ENCODE measurements around the gene CRACR2A.
A peak's percentile ranks its signal among the peaks of the same experiment; 100 is the strongest.

Gene CRACR2A

DNA sequence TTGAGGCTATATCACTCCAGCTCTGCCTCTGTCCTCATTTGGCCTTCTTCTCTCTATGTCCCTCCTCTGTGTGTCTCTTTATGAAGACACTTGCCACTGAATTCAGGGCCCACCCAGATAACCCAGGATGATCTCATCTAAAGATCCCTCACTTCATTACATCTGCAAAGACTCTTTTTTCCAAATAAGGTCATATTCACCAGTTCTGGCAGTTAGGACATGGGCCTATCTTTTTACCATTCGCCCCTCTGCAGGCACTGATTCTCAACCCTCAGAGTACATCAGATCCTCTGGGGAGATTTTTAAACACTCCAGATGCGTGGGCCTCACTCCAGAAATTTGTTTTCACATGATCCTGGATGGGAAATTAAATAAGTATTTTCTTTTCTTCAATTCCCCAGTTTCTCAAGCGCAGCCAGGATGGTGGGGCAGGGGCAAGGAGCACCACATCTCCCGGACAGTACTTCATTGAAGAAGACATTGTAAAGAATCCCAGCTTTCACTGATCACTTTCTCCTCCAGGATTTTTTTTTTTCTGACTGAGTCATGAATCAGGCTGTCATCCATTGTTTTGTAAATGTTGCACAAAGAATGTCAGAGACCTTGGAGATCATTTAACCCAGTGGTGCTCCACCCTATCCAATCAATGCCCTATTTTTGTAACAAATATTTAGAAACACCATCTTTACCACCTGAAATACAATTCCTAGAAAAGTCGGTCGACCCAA is 27.4 kb downstream of the CRACR2A start:
- DNase-seq (ENCODE audit: low spot score), result no peak

DNA sequence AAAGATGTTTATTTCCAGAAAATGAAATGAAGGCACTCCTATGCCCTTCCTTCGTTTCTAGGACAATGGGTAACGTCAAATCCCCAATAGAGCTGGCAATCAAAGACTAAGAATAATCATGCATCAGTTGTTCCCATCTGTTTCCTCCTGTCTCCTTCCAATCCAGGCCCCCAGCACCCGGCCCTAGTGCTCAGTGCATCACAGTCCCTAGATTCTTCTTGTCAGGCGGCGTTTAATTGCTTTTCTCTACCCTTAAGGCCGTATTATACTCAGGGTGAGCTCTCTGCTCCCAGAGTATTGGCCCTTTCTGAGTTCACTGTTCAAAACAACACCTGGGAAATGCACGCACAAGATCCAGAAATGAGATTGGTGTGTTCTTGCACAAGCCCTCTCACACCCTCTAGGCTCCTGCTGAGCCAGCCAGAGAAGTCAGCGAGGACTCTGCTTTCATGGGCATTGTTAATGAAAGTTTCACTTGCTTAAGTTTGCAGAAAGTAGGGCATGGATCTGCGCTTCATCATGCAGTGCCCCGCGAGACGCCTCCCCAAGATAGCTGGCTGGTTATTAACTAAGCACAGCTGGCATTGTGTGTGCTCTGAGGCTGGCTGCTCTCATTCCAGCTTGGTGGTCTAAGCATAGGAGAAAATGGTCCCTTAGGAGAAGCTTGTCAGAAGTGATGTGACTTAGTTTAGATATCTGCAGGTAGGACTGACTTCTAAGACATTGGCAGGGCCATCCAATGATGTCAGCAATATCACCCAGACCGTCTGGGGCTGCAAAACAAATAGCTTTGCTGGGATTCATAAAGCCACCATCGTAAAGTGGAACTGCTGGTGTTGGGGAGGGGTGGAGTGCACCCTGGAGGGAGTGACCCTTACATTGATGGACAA is 28.7 kb downstream of the CRACR2A start:
- DNase-seq (ENCODE audit: low spot score), result no peak

DNA sequence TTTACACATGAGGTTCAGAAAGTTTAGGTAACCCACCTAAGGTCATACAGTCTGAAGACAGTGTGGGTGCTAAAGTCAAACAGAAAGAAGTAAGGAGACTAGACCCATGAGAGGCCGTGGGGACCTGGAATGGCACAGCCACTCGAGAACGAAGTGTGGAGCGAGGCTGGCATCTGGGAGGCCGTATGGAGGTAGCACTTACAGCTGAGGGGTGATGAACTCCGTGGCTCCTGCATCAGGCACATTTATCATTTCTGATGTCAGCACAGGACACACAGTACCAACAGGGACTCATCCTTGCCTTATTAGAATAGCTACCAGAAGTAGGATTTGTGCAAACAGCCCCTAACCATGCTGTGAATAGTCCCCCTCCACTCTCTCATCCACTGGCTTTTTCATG is 30.5 kb downstream of the CRACR2A start:
- DNase-seq (ENCODE audit: low spot score), result no peak

- no peak for DNase-seq (ENCODE audit: low spot score)
Observed at GRCh38 chr12:3720772-3721171, 32.1 kb downstream of the CRACR2A start.

- DNase-seq (ENCODE audit: low spot score), result no peak
Observed at GRCh38 chr12:3718100-3718499, 34.8 kb downstream of the CRACR2A start.

DNA sequence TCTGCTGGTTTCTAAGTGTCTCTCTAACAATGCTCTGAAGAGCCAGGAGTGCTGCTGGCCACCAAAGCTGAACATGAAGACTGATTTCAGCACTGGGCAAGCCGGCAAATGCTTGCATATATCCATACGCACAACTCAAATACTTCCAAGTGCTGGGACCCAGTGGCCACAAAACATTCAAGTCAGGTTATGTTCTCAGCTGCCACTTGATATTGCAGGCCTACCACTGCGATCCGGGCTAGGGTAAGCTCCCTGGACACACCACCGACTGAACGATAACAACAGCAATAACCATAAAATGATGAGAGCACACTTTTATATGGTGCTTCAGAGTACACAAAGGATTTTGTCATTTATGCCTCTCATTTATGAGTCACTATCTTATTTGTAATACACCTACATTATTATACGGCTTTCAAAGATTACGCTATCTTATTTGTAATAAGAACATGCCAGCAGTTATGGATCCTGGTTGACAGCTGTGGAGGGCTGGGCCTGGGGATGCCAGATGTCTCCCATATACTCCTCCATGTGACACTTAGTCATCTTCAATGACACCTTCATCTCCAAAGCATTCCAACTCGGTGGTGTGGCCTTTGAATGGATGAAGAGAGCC is 35.5 kb downstream of the CRACR2A start:
- no peak for DNase-seq (ENCODE audit: low spot score)

- DNase-seq (ENCODE audit: low spot score), result no peak
Observed at GRCh38 chr12:3715999-3716398, 36.9 kb downstream of the CRACR2A start.

GRCh38 chr12:3713947-3714346 is 39.0 kb downstream of the CRACR2A start:
- DNase-seq (ENCODE audit: low spot score), result no peak

- DNase-seq (ENCODE audit: low spot score), result no peak
Observed at GRCh38 chr12:3713483-3713882, 39.4 kb downstream of the CRACR2A start.

GRCh38 chr12:3712209-3712992 is 40.5 kb downstream of the CRACR2A start:
- no peak for DNase-seq (ENCODE audit: low spot score)

DNA sequence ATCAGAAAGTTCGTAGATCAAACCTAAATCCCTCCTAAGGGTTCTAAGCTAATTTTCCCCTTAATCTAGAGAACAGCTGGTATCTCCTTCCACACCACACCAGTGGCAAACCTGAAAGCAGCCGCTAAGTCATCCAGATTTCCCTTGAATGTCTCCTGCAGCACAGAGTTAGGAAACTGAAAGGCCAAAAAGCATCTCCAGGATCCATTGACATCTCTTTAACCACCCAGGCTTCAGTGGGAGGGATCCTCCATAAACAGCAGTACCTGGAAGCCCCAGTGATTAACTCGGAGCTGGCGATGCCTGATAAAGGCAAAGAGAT is 47.6 kb downstream of the CRACR2A start:
- DNase-seq (ENCODE audit: low spot score), result no peak

- no peak for DNase-seq (ENCODE audit: low spot score)
Observed at GRCh38 chr12:3704512-3705353, 48.2 kb downstream of the CRACR2A start.

GRCh38 chr12:3700861-3701260 is 52.0 kb downstream of the CRACR2A start:
- no peak for DNase-seq (ENCODE audit: low spot score)

- peak; percentile 87 for DNase-seq (ENCODE audit: low spot score)
Observed at GRCh38 chr12:3698218-3698974, 54.5 kb downstream of the CRACR2A start.

GRCh38 chr12:3697311-3697870 is 55.5 kb downstream of the CRACR2A start:
- DNase-seq (ENCODE audit: low spot score), result no peak

DNA sequence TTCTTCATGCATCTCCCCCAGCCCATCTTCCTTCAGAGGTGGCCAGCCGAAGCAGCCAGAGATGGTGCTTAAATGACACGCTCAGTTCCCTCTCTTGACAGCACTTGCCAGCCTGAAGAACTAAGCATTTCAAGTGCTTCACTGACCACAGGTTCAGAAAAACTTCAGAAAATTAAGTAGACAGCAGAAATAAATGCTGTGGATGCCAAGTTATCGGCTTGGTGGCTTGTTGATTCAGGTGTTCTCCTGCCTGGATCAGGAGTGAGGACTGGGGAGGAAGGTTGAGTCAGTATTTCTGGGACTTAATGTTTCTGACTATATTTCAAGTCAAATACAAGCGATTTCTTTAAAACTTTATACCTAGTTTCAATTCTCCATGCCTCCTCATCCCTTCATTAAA is 58.2 kb downstream of the CRACR2A start:
- DNase-seq (ENCODE audit: low spot score), result no peak

DNA sequence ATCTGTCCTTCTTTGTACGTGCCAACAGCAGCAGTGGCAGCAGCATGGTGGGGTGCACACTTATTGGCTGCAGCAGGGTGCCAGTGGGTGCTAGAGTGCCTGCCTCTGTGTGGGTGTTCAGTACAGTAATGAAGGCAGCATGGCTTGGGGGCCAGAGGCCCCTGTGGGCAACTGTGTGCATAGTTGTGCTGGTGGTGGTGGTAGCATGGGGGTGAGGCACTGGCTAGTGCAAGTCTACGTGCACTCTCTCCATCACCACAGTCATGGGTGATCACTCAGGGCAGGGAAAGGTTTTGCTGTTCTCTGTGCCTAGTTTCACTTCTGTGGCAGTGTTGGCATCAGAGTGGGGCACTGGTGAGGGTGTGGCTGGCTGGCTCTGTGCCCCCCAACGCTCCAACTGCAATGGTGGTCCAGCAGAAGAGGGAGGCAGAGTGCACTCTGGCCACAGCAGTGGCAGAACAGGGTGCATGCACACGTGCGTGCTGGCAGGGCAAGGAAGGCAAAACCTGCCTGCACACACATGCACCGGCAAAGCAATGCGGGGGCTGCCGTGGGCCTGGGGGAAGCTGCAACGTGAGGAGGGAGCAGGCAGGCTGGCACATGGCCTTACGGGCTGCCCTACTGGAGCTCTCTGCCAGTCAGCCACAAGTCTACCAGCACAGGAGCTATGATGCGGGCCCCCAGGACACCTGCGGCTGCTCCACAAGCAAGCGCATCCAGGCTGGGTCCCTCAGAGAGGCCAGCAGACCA is 60.1 kb downstream of the CRACR2A start:
- DNase-seq (ENCODE audit: low spot score), result no peak

DNA sequence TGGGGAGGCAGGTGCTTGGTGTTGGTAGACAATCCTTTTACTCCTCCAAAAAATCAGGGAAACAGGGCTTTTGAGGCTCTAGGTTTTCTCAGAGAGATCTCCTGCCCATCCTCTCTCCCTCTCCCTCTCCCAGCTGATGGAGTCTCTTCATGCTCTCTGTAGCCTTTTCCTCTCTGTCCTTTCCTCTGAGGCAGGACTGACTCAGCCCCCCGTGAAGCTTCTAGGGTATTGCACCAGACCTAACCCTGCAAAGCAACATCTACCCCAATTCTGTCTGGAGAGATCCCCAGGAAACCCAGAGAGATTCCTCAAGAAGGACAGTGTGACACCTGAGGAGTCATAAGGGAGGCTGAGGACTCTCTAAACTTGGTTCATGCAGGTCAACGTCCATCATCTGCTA is 66.4 kb downstream of the CRACR2A start:
- no peak for DNase-seq (ENCODE audit: low spot score)

DNA sequence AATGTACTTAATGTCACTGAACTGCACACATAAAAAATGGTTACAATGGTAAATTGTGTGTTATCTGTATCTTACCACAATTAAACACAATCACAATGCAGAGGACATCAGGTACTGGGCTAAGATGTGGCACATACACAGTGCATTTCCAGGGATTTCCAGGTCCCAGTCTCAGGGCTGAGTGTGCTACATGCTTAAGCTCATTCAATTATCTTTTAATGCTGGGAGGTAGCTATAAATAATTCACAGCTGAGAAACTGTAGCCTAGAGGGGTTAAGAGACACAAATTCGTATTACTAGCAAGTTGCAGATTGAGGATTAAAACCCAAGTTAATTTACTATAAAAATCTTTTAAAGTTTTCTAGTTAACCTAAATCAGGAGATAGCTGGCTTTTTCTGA is 67.1 kb downstream of the CRACR2A start:
- no peak for DNase-seq (ENCODE audit: low spot score)
